Eye (tissue), 1 donor: ENCODE measurements around the gene FAM240B.
A peak's percentile ranks its signal among the peaks of the same experiment; 100 is the strongest.

ENCODE experiments used
- DNase-seq: peaks from one replicate; pipeline ENCODE4 v3.0.0-alpha.2; 2015

Gene FAM240B

DNA sequence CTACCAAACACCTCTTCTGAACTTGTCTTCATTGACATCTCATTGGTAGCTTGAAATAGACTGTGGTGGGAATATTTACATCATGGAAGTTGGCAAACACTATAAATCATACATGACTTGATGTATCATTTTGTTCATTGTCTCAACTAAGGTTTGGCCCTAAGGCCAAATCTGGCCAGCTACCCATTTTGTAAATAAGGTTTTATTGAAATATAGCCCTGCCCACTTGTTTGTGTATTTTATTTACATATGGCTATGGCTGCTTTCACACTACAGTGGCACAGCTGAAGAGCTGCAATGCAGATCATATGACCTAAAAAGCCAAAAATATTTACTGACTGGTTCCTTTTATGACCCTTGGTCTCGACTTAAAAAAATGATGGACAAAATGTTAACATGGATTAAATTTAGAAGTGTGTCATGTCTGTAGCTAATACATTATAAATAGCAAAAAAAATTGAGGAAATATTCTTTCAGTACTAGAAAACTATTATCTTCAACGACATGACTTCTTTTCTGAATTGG lies 22.1 kb downstream of the FAM240B start:
- no peak for DNase-seq

GRCh38 chr9:38696999-38697398 lies 22.9 kb downstream of the FAM240B start:
- DNase-seq: no peak

DNA sequence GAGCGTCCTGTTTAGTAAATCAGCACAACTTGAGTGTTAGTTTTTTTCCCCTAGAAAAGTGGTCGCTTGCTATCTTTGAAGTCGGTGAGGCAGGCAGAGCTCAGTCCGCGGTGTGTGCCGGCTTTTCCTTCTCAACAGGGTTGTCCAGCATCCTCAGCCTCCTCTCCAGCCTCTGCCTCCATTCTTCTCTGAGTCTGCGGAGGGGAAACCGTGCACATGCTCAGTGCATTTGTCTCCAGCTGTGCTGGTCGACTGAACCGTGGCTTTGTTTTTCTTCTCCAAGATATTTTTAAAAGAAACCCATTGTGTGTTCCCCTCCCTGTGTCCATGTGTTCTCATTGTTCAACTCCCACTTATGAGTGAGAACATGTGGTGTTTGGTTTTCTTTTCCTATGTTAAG lies 25.3 kb downstream of the FAM240B start:
- no peak for DNase-seq

- DNase-seq: no peak
These were observed 27.2 kb downstream of the FAM240B start for GRCh38 chr9:38692707-38693106.

- no peak for DNase-seq
These were observed 29.4 kb downstream of the FAM240B start for GRCh38 chr9:38690574-38690973.

GRCh38 chr9:38689678-38690077 lies 30.3 kb downstream of the FAM240B start:
- DNase-seq: peak; percentile 85

- no peak for DNase-seq
These were observed 31.9 kb downstream of the FAM240B start for GRCh38 chr9:38687992-38688391.

GRCh38 chr9:38687389-38687842 lies 32.5 kb downstream of the FAM240B start:
- DNase-seq: peak; percentile 45

DNA sequence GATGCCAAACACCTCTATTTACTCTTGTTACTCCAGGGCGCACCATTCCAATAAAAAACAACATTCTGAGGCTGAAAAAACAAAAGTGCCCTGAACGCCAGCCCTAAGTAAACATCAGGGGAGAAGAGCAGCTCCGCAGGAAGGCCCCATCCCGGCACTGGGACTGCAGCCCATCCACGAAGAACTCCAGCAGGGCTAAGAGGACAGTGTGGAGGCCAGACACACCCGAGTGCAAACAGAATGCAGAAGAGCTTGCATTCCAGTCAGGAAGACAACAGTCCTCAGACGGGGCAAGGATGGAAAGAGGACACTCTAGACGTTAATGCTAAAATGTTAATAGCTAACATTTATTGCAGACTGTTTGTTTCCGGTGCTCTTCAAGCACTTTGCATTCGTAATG lies 33.0 kb downstream of the FAM240B start:
- no peak for DNase-seq

- DNase-seq: no peak
These were observed 34.4 kb downstream of the FAM240B start for GRCh38 chr9:38685535-38685934.

- DNase-seq: no peak
These were observed 36.6 kb downstream of the FAM240B start for GRCh38 chr9:38683336-38683735.

GRCh38 chr9:38682713-38683112 lies 37.2 kb downstream of the FAM240B start:
- no peak for DNase-seq

- no peak for DNase-seq
These were observed 38.1 kb downstream of the FAM240B start for GRCh38 chr9:38681747-38682227.

GRCh38 chr9:38680837-38681445 lies 39.0 kb downstream of the FAM240B start:
- peak; percentile 60 for DNase-seq

DNA sequence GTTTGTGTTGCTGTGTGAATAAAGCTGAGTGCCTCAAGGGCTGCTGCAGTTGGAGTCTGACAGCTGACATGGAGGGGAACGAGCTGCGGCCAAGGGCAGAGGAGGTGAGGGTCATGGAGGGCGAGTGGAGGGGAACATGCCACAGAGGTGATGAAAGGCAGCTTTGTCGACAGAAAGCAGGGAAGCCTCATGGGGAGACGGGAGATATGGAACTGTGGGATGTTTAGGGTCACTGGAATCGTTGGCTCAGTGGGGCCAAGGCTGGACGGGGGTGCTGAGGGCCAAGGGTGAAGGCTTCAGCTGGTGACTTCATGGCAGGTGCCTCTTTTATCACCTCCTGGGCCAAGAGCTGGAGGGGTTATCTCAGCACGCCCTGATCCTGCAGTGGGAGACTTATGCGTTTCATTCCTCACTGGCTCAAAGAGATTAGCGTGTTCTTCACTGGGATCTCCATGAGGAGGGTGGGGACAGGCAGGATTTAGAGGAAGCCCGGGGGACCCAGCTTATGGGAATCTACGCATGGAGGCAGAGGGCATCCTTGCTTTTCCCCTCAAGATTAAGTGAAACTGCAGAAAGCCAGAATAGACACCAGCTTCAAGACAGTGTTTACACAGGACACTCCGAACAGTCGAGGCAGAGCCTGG lies 42.2 kb downstream of the FAM240B start:
- DNase-seq: no peak

- no peak for DNase-seq
These were observed 44.1 kb downstream of the FAM240B start for GRCh38 chr9:38675831-38676230.

- DNase-seq: no peak
These were observed 44.7 kb downstream of the FAM240B start for GRCh38 chr9:38675211-38675610.

DNA sequence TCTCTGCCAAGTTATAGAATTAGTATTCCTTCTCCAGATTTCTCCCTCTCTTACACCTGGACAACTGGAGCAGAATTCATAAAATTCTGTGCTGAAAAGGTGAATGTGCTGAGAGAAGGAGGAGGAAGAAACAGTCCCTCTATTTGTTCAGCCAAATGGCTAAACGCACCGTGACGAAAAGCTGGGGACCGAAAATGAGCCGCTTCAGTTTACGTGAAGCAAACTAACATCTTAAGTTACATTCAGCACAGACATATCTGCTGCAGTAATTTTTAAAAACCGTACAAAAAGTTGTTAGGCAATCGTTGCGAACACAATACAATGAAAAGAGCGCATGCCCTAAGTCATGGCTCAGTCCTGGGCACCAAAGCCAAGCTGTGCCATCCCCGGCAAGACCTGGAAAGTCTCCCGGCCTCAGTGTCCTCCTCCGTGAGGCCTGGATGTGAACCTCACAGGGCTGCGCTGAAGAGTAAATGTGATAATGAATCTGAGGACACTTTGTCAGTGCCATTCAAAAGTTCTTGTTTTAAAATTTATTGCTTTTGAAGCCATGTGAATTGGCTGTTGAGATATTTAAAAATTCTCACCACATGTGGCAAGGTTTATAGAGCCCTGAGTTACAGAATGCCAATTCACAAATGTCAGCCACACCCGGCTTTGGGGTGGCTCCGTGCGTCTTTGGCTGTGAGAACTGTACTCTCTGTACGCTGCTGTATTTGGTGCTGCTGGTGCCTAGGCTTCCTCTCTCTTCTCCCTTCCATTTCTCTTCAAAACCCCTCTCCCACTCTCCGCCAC lies 46.3 kb downstream of the FAM240B start:
- no peak for DNase-seq

DNA sequence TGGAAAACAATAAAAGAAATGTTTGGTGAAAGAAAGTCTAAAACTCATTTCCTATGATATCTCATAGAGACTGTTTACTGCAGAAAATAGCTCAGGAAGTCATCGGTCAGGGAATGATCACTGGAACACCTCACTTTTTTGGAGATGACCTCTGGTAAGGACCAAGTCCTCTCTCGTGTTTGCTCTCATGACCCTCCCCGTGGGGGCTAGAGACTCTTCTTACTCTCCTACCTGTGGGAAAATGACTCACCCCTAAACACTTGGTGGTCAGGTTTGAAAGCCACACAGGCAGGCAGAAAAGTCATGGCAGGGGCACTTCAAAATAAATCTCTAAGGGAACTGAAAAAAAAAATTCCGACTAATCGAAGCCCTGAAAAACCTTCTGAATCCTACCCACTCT lies 48.2 kb downstream of the FAM240B start:
- no peak for DNase-seq

GRCh38 chr9:38671372-38671731 lies 48.6 kb downstream of the FAM240B start:
- no peak for DNase-seq

- no peak for DNase-seq
These were observed 49.2 kb downstream of the FAM240B start for GRCh38 chr9:38670542-38671371.

DNA sequence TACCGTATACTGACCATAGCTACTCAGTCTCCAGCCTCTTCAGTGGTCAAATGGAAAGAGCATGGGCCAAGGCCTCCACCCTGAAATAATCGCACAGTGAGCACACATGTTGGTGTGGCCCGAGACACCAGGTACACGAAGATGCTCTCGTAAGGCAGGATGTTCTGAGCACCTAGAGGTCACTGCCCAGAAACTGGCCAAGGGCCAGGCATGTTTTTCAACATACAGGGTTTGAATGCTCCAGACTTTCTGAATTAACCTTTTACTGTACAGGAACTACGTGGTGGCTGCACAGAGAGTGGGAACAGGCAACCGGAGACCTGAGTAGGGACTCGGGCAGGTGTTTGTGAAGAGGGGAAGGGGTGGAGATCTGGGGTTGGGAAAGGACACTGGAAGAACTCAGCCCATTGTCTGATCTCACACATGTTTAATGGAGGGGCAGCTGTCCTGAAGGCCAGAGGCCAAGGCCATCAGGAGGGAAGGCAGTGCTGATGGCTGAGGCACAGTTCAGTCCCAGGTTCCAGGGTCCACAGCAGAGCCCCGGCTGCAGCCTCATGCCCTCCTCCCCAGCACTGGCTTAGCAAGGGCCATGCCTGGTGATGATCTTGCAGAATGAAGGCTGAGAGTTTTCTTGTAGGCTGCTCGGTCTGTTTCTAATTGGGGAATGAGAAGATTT lies 51.0 kb downstream of the FAM240B start:
- no peak for DNase-seq
